DMS53 treated with DMSO at 0.1 percent for 48 hours (cell line): ENCODE results near the gene PER2.

Source experiments
- DNase-seq: peaks from one replicate; lab custom pipeline; 2025; ENCODE audit not compliant: unreplicated experiment; lab: John Stamatoyannopoulos, UW

The PER2 gene

GRCh38 chr2:238231809-238232208, 56.6 kb downstream of the PER2 start:
- no peak for DNase-seq

- DNase-seq, result peak; percentile 54
Measured at GRCh38 chr2:238231251-238231793, 57.1 kb downstream of the PER2 start.

GRCh38 chr2:238230699-238231098, 57.7 kb downstream of the PER2 start:
- no peak for DNase-seq

GRCh38 chr2:238228700-238229099, 59.7 kb downstream of the PER2 start:
- DNase-seq, result no peak

GRCh38 chr2:238227587-238228032, 60.8 kb downstream of the PER2 start:
- DNase-seq, result no peak

- no peak for DNase-seq
Measured at GRCh38 chr2:238226698-238227586, 61.5 kb downstream of the PER2 start.

- DNase-seq, result no peak
Measured at GRCh38 chr2:238225911-238226697, 62.3 kb downstream of the PER2 start.

- DNase-seq, result no peak
Measured at GRCh38 chr2:238225121-238225520, 63.3 kb downstream of the PER2 start.

GRCh38 chr2:238224356-238225035, 63.9 kb downstream of the PER2 start:
- DNase-seq, result no peak

- DNase-seq, result no peak
Measured at GRCh38 chr2:238220892-238221521, 67.4 kb downstream of the PER2 start.

GRCh38 chr2:238220274-238220891, 68.0 kb downstream of the PER2 start:
- no peak for DNase-seq

GRCh38 chr2:238216651-238217184, 71.7 kb downstream of the PER2 start:
- no peak for DNase-seq

GRCh38 chr2:238207006-238207405, 81.4 kb downstream of the PER2 start:
- DNase-seq, result no peak

GRCh38 chr2:238203973-238204683, 84.3 kb downstream of the PER2 start:
- no peak for DNase-seq

- peak; percentile 89 for DNase-seq
Measured at GRCh38 chr2:238203094-238203972, 85.1 kb downstream of the PER2 start, which contains the start of gene ILKAP. Gene ILKAP (minus strand): TSS chr2:238203695. CDS start chr2:238203553, 142 bp downstream.

GRCh38 chr2:238202326-238203093, 85.9 kb downstream of the PER2 start:
- DNase-seq, result no peak
